SU-DHL-6 (cell line): Measurements from ENCODE around the gene PEX5.

Experiments used
- EZH2phosphoT487 ChIP-seq: fragments of 200-600 bp; sonication (generic), shearing (Covaris generic); conservative IDR thresholded peaks from 2 replicates; pipeline ENCODE4 v1.6.1; 2018; ENCODE audit warnings: mild to moderate bottlenecking, antibody characterized with exemption, low read length, moderate library complexity, mixed read lengths
- TF ChIP-seq, protein P1 (sequence below): fragments of 200-600 bp; sonication (generic); IDR thresholded peaks from one replicate; pipeline ENCODE4 v1.5.1; 2017; ENCODE audit warnings: antibody characterized with exemption, mild to moderate bottlenecking, low read length, moderate library complexity; ENCODE audit not compliant: insufficient read depth, poor library complexity, severe bottlenecking

DNA sequence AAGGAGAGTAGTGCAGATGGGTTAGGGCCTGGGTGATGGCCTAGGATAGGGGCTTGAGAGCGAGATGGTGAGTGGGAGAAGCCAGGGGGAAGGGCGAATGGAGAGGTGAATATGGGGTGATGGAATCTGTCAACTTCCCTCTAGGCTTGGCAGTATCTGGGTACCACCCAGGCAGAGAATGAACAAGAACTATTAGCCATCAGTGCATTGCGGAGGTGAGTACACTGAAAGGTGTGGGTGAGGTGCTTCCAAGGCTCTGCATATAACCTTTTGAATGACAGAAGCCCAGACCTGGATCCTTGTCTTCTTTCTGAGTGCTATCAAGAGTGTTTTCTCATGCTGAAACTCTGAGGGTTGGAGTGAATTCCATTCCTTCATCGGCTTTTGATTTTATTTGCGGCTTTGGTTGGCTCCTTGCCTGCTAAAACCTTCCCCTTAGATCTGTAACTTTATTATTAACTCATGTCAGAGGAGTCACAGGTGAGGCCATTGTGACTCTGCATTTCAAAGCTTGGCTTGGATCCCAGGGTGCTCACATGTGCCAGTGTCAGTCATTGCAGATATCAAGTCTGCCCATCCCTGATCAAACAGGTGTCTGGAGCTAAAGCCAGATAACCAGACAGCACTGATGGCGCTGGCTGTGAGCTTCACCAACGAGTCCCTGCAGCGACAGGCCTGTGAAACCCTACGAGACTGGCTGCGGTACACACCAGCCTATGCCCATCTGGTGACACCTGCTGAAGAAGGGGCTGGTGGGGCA lies 18.6 kb downstream of the PEX5 start:
- TF ChIP-seq, protein P1, sequence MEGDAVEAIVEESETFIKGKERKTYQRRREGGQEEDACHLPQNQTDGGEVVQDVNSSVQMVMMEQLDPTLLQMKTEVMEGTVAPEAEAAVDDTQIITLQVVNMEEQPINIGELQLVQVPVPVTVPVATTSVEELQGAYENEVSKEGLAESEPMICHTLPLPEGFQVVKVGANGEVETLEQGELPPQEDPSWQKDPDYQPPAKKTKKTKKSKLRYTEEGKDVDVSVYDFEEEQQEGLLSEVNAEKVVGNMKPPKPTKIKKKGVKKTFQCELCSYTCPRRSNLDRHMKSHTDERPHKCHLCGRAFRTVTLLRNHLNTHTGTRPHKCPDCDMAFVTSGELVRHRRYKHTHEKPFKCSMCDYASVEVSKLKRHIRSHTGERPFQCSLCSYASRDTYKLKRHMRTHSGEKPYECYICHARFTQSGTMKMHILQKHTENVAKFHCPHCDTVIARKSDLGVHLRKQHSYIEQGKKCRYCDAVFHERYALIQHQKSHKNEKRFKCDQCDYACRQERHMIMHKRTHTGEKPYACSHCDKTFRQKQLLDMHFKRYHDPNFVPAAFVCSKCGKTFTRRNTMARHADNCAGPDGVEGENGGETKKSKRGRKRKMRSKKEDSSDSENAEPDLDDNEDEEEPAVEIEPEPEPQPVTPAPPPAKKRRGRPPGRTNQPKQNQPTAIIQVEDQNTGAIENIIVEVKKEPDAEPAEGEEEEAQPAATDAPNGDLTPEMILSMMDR: no peak
- no peak for TF ChIP-seq EZH2phosphoT487
